ENCODE results near the gene ICAM1.

Gene ICAM1

DNA sequence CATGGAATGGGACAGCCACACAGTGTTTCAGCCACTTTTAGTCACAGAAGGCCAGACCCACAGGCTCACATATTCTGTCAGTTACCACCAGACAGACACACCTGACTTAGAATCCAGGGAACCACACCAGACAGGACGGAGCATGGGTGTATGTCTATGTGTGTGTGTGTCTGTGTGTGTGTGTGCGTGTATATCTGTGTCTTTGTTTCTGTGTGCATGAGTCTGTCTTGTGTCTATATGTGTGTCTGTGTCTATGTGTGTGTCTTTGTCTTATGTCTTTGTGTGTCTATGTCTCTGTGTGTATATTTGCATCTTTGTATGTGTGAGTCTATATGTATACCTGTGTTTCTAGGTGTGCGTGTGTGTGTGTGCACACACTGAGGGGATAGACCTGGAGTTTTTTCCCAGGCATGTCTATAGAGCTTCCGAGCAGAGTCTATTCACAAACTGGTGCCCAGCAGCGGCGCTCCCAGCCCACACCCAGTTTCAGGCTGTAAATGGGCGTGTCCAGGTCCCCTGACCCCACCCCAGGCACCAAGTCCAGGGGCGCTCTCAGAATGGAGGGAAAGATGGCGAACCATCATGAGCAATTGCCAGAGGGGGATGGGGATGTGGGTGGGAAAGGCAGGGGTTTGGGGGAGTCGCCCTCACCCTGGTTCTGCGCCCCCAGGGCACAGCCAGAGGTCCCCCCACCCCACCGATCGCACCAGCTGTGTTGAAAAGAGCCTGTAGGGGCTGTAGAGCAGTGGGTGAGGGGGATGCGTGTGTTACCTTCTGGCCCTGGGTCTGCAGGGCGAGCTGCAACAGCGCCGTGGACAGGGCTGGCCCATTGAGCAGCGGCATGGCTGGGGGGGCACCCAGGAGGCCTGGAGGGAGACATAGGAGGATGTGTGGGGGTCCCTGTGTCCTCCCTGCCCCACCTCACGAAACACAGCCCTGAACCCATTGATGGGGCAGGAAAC, 51.2 kb downstream of the ICAM1 start:
- no peak for DNase-seq

DNA sequence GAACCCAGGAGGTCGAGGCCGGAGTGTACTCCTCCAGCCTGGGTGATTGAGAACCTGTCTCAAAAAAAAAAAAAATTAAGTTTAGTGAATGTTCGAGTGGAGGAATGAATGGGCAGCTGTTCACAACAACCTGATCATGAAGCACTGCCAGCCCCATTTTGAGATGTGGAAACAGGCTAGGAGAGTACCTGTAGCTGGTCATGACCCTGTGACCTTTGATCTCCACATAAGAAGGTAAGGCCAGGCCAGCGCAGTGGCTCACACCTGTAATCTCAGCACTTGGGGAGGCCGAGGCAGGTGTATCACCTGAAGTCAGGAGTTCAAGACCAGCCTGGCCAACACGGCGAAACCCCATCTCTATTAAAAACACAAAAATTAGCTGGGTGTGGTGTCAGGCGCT, 54.8 kb downstream of the ICAM1 start:
- no peak for DNase-seq

DNA sequence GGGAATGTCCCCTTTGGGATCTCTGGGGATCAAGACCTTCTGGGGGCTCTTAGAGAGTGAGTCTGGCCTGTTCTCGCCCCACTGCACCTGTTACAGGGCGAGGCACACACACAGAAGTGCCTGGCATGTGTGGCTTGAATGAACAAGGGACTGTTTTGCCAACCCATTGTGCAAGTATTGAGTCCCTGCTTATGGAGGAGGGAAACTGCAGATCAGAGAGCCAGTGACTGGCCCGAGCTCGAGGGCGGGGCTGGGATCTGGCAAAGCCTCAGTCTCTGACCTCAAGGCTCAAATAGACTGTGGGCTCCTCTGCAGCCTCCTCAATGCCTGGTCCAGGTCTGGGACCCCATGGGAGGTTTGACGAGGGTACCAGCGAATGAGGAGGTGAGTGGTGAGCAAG, 56.9 kb downstream of the ICAM1 start:
- DNase-seq: no peak

DNA sequence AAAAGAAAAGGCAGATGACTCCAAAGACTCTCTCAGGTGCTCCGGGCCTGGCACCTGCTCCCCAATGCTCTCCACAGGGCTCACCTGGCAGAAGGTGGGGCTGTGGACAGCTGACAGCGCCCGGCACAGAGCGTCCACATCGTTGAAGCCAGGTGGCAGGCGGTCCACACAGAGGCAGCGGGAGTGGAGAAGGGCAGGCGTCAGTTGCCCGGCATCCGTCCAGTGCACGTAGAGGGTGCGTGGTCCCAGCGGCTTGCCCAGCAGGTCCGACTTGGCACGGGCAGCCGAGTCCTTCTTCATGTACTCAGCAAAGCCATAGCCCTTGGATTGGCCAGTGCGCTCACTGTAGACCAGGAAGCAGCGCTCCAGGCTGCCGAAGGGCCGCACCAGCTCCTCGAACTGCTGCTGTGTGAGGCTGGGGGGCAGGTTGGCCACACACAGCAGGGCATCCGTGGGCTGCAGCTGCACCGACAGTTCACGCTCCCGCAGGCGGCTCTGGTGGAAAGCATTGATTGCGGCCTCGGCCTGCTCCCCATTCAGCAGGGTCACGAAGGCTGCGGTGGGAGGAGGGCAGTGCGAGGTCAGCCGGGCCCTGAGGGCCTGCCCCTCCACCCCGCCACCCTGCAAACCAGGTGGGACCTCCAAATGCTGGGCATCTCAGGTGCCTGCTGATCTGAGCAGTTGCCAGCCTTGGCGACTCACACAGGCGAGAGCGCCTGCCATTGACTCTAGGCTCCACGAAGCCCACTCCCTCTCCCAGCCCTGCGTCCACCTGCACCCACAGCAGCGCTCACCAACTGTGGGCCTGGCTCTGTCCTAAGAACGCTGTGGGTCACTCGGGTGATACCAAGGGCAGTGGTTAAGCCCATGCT, 57.9 kb downstream of the ICAM1 start:
- no peak for DNase-seq

DNA sequence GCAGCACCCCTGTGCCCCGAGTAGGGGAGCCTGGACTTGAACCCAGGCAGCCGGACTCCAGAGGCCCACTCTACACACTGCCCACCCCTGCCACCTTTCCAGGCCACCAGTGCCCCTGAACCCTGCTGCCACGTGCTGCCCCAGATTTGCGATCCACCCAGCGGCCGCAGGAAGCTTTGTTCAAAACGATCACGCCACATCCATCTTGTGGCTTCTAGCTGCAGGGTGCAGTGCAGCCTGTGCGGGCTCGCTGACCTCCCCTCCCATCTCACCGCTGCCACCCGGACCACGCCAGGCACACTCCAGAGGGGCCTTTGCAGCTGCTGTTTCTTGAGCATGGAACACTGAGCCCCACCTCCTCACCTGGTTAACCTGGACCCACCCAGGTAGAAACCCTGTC, 58.6 kb downstream of the ICAM1 start:
- no peak for DNase-seq

DNA sequence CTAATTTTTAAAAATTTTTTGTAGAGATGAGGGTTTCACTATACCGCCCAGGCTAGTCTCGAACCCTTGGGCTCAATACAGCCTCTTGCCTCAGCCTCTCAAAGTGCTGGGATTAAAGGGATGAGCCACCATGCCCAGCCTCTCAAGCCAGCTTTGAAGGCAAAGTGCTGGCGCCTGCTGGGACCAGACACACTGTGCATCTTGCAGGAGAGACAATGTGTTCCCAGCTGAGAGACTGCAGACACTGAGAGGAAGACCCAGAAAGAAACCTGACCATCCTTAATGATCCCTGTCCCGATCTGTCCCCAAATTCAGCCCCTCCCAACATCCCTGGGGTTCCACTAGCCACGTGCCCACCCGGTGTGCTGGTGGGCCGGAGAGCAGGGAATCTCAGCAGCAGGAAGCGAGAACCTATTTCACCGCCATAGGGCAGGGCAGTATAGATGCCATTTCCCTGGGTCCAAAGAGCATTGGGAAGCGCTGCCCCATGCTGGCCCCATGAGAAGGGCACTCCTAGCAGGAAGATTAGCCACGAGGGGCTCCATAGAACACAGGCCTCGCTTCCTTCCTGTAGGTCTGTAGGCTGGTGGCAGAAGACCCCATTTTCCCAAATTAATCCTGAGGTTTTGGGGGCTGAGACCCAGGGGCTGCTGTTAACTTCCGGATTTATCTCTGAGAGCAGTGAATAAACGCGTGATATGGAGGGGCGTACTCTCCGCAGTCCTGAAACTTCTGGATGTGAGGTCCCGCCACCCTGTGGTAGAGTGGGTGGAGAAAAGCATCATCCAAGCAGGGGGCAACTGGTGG, 61.4 kb downstream of the ICAM1 start:
- DNase-seq: no peak

DNA sequence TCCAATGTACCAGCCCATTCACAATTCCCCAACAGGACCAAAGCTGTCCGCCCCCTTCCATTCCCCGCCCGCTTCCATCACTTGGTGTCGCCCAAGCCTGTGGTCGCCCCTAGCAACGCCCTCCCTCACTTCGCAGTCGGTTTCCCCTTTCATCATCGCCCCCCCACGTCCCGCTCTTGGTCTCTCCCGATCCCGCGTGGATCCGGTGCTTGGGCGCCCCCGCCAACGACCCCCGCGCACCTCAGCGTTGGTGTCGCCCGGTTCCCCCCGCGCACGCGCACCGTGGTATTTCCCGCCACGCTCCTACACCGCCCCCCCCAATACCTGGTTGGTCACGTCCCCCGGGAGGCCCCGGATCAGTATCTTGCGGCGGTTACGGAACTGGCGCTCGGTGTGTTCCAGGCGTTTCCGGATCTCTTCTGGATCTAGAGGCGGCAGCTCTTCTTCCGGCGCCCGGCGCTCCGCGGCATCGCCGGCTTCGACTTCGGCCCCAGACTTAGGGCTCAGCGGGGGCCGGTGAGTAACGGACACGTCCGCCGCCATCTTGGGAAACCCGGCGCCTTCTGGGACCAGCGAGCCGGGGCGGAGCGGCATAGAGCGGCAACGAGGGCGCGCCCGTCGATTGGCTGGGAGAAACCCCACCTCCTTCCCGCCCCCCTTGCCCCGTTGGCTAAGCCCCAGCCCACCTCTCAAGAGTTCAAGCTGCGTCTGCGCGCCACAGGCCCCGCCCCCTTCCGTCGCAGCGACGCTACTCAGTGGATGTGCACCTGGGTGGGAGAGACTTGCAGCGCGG, 62.2 kb downstream of the ICAM1 start, which contains the start of gene RAVER1:
TSS of gene RAVER1 (minus strand) at position 565 of the 793 bp plus-strand sequence. CDS start at position 543, 22 bp downstream.
- DNase-seq: peak; percentile 97

DNA sequence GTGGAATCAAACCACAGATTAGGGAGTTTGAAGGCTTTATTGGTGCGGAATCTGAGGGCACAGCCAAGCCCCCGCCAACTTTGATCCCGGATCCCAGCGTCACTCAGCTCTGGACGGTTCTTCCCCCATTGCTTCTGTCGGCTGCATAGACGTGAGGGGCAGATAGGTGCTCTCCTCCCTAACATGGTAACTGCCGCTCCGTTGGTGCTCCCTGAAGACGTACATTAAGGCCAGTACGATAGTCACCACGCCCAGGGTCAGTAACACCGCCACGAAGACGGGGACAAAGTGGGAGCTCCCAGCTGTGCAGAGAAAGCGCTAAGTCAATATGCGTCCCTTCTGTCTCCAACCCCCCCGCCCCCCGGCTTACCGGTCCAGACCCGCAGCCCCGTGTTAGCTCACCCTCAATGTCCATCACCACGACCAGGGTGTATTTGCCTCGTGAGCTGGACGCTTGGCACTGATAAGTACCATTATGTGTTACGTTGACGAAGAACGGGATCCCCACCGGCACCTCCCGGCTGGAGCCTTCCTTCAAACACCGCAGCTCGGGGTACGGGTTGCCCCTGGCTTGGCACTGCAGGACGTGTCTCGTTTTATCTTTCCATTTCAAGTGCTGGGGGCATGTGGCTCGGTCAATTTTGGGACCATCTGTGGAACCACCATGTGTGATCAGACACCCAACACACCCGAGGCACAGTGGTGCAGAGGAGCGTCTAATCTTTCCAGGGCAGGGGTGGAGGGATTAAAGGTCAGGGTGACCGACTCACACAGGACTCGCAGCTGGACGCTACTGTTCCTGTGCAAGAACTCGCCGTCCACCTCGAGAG, 63.1 kb downstream of the ICAM1 start:
- peak; percentile 83 for DNase-seq

DNA sequence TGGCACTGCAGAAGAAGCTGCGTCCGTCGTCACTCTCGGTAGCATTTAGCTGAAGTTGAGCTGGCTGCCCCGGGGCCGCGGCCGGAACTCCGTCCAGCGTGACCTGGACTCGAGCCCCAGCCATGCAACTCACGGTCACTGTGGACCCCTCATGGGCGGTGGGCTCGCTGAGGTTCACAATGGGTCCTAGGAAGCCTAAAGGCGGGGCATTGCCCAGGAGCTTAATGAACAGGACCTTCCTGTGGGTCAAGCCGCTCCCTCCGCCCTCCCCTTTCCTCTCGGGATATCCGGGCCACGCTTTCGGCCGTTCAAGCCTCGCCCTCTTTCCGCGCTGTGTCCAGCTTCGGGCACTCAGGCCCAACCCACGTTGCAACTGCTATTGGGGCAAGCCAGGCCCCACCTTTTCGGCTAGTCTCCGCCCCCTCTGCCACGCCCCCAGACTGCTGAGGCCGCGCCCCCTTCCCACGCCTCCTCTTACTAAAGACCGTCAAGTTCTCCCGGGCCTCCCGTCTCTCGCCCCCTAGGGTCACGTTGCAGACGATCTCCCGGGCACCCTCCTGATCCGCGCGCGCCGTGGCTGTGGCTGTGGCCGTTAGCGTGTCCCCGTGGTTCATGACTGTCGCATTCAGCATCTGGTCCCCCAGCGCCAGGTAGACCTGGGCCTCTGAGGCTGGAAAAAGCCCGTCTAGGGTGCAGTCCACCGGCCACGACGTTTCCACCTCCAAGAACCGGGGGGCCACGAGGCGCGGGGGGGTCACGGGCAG, 63.9 kb downstream of the ICAM1 start:
- peak; percentile 78 for DNase-seq

DNA sequence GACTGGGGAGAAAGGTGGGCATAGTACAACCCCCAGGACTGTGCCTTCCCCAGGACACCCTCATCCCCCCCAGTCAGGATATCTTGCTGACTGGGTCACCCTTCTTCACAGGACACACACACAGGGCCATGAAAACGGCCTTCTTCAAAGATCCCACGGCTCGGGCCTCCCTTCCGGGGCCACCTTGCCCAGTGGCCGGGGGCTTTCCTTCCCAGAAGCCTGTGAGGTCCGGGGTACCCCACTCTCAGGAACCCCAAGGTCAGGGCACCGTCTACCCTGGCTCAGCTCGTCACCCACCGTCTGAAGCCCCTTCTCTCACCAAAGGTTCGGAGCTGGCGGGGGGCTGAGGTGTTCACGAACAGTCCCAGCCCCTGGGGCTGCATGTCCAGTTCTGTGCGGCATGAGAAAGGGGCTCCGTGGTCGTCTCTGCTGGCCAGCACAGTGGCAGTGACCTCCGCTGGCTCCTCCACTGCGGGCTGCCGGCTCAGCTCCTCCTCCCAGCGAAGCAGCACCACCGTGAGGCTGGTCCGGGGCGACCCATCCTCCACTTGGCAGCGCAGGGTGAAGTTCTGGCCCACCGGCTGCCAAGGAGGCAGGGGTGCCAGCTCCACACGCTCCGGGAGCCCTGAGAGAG, 64.5 kb downstream of the ICAM1 start:
- no peak for DNase-seq
